Suprapubic skin (tissue), 4 donors: ENCODE results near the gene SH3GLB2. TPM values are rescaled to one million over a fixed set of nuclear protein-coding genes. Genes with fewer than 3 reads are reported as not detected.

Source experiments
- DNase-seq, 2 donors: peaks; one replicate each; pipeline ENCODE4 v3.0.0-alpha.2; 2019; ENCODE audit warnings: low spot score in 2 of 2
- H3K27ac ChIP-seq: fragments of 200-600 bp; sonication (generic); one replicate; pipeline ENCODE4 v1.5.1; 2019
- H3K27me3 ChIP-seq: fragments of 200-600 bp; sonication (generic); one replicate; pipeline ENCODE4 v1.5.1; 2019
- H3K36me3 ChIP-seq: fragments of 200-600 bp; sonication (generic); one replicate; pipeline ENCODE4 v1.5.1; 2019
- H3K4me1 ChIP-seq: fragments of 200-600 bp; sonication (generic); one replicate; pipeline ENCODE4 v1.5.1; 2019
- H3K4me3 ChIP-seq: fragments of 200-600 bp; sonication (generic); one replicate; pipeline ENCODE4 v1.5.1; 2019; ENCODE audit warnings: mild to moderate bottlenecking
- H3K9me3 ChIP-seq: fragments of 200-600 bp; sonication (generic); one replicate; pipeline ENCODE4 v1.5.1; 2019
- EP300 ChIP-seq: sonication (generic); formaldehyde crosslinking; IDR thresholded peaks from one replicate; pipeline ENCODE4 v1.6.1; 2017; ENCODE audit warnings: antibody characterized with exemption
- POLR2A ChIP-seq, 2 donors: fragments of 450-650 bp; IDR thresholded peaks; one replicate each; pipeline ENCODE4 v1.6.1; 2017; ENCODE audit warnings: antibody characterized with exemption in 2 of 2, mild to moderate bottlenecking in 2 of 2, moderate library complexity in 2 of 2
- POLR2AphosphoS5 ChIP-seq, 3 donors: sonication (generic); formaldehyde crosslinking; IDR thresholded peaks; one replicate each; pipeline ENCODE4 v1.6.1; 2017; ENCODE audit warnings: antibody characterized with exemption in 3 of 3
- WGBS: methylation state at CpG from one replicate; pipeline ENCODE4 v1.1.5; 2018; 5-methylcytosine and 5-hydroxymethylcytosine counted together
- total RNA-seq, 4 donors: library from RNA; depleted of rRNA; stranded (reverse); fragments of >200 nt; gene quantifications; one replicate each; pipeline ENCODE4 v1.1.0, GENCODE V29; 2016
- TF ChIP-seq, protein P1 (sequence below), 2 donors: fragments of 200-600 bp in 1 of 2; fragments of 450-650 bp in 1 of 2; sonication (generic) in 1 of 2; IDR thresholded peaks; one replicate each; pipeline ENCODE4 v1.5.1; 2016 to 2019; ENCODE audit warnings: antibody characterized with exemption in 2 of 2, mild to moderate bottlenecking in 1 of 2, moderate library complexity in 1 of 2

Gene SH3GLB2
- total RNA-seq, 4 donors from 2014 or later: 193 to 331 (median 258) TPM

DNA sequence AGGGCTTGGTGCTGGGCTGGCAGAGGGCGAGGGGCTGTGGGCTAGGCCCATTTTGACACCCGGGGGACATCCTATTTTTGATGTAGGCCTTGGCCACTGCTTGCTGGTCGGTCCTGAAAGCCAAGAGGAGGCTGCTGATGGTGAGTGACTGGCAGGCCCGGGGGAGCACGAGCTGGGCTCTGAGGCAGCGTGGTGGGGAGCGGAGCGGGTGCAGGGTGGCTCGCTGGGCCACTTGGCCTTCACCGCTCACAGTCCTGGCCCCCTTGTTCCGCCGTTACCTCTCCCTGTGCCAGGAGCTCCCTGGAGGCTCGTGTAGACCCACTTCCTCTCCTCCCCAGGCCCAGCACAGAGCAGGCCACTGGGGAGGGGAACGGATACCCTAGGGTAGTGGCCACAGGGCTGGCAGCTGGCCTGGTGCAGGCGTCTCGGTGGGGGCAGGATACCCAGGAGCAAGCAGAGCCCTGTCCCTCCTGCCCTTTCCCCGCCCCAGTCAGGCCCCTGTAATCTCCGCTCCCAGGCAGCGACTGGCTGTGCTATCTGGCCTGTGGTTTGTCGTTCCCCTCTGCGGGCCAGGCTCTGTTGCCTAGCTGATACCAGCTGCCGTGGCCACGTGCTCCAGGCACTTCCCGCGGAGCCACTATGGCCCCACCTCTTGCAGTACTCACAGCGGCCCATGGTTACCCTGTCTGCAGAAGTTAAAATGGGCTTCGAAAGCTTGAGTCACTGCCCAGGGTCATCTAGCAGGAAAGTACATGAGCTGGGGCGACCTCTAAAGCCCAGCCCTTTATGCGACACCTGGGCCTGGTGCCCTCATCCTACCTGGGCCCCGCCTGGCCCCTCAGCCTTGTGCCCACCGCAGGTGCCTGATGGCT lies 41.1 kb upstream of the SH3GLB2 start:
- 84% methylated on average over 17 of the region's 31 CpGs for WGBS

DNA sequence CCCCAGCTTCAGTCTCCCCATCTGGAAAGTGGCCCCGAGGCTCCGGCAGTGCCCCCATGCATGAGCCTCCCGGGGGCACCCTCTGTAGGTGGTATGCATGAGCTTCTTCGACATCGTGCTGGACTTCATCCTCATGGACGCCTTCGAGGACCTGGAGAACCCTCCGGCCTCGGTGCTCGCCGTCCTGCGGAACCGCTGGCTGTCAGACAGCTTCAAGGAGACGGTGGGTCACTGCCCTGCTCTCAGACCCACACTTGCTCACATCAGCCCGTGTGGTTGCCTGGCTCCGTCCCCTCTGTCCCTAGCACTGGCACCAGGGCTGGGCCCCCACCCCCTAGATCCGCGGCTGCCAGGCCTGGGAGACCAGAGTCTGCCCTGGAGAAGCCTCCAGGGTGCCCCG lies 40.0 kb upstream of the SH3GLB2 start:
- no peaks in the 10 kb centered on the region for H3K4me1 ChIP-seq
- no peak overlapping the region for H3K4me3 ChIP-seq
- no peaks in the 10 kb centered on the region for H3K9me3 ChIP-seq
- H3K27me3 ChIP-seq: no peaks in the 10 kb centered on the region
- peaks cover 65% of the 10 kb centered on the region for H3K36me3 ChIP-seq
- no peak for DNase-seq
- TF ChIP-seq, protein P1, sequence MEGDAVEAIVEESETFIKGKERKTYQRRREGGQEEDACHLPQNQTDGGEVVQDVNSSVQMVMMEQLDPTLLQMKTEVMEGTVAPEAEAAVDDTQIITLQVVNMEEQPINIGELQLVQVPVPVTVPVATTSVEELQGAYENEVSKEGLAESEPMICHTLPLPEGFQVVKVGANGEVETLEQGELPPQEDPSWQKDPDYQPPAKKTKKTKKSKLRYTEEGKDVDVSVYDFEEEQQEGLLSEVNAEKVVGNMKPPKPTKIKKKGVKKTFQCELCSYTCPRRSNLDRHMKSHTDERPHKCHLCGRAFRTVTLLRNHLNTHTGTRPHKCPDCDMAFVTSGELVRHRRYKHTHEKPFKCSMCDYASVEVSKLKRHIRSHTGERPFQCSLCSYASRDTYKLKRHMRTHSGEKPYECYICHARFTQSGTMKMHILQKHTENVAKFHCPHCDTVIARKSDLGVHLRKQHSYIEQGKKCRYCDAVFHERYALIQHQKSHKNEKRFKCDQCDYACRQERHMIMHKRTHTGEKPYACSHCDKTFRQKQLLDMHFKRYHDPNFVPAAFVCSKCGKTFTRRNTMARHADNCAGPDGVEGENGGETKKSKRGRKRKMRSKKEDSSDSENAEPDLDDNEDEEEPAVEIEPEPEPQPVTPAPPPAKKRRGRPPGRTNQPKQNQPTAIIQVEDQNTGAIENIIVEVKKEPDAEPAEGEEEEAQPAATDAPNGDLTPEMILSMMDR (IDR thresholded peaks at IDR 0.05): no peak
- no peak for TF ChIP-seq POLR2A (IDR thresholded peaks at IDR 0.05)
- no peak for TF ChIP-seq POLR2AphosphoS5 (IDR thresholded peaks at IDR 0.05)
- no peak for TF ChIP-seq EP300
- WGBS: 93% methylated on average over 8 of the region's 19 CpGs
- H3K27ac ChIP-seq: no peak overlapping the region

More for the DNA sequence above, 41.1 kb upstream of the SH3GLB2 start:
- no peaks in the 10 kb centered on the region for H3K9me3 ChIP-seq
- TF ChIP-seq EP300 (no peak), POLR2A (IDR thresholded peaks at IDR 0.05) (no peak), POLR2AphosphoS5 (IDR thresholded peaks at IDR 0.05) (no peak)
- TF ChIP-seq, protein P1 (IDR thresholded peaks at IDR 0.05): no peak
- no peak for DNase-seq
- H3K4me3 ChIP-seq: no peak overlapping the region
- H3K36me3 ChIP-seq: peaks cover 54% of the 10 kb centered on the region
- no peaks in the 10 kb centered on the region for H3K27me3 ChIP-seq
- no peaks in the 10 kb centered on the region for H3K4me1 ChIP-seq
- H3K27ac ChIP-seq: no peak overlapping the region

DNA sequence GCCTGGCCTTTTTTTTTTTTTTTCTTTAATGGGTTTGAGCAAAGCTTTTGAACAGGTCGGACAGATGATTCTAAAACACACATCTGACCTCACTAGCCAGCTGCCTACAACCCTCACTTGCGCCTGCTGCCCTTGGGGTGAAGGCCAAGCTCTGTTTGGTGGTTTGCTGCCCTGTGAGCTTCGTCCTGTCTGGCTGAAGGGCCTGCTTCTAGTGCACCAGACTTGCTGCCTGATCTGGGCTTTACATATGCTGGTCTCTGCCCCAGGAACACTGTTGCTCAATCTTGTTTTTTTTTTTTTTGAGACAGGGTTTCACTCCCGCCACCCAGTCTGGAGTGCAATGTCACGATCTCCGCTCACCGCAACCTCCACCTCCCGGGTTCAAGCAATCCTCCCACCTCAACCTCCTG lies 36.4 kb upstream of the SH3GLB2 start:
- Histone ChIP-seq H3K9me3 (no peaks in the 10 kb centered on the region), H3K36me3 (peaks cover 93% of the 10 kb centered on the region), H3K27me3 (no peaks in the 10 kb centered on the region), H3K4me1 (no peaks in the 10 kb centered on the region), H3K27ac (no peak overlapping the region), H3K4me3 (no peak overlapping the region)
- no peak for DNase-seq
- 88% methylated on average over 8 of the region's 8 CpGs for WGBS
- no peak for TF ChIP-seq POLR2AphosphoS5 (IDR thresholded peaks at IDR 0.05)
- TF ChIP-seq EP300: no peak
- no peak for TF ChIP-seq POLR2A (IDR thresholded peaks at IDR 0.05)
- TF ChIP-seq, protein P1 (IDR thresholded peaks at IDR 0.05): no peak

DNA sequence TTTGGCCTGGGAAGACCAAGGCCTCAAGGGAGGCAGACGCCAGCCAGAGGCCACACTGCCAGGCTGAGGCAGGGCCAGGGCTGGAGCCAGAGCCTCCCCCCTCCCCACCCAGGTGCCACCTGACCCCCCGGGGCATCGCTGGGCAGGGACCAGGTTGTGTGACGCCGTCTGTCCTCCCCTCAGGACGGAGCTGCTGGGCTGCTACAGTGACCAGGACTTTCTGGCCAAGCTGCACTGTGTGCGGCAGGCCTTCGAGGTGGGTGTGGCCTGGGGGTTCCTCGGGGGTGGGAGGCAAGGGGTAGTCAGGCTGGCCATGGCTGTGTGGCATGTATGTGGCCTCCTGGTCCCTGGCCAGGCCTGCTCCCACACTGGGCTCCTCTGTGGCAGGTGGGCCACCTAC lies 34.9 kb upstream of the SH3GLB2 start:
- peaks cover 86% of the 10 kb centered on the region for H3K36me3 ChIP-seq
- DNase-seq: no peak
- H3K4me1 ChIP-seq: no peaks in the 10 kb centered on the region
- 89% methylated on average over 5 of the region's 9 CpGs for WGBS
- H3K27me3 ChIP-seq: no peaks in the 10 kb centered on the region
- no peaks in the 10 kb centered on the region for H3K9me3 ChIP-seq
- no peak overlapping the region for H3K27ac ChIP-seq
- TF ChIP-seq EP300 (no peak), POLR2AphosphoS5 (IDR thresholded peaks at IDR 0.05) (no peak), POLR2A (IDR thresholded peaks at IDR 0.05) (no peak)
- TF ChIP-seq, protein P1 (IDR thresholded peaks at IDR 0.05): no peak
- H3K4me3 ChIP-seq: no peak overlapping the region

DNA sequence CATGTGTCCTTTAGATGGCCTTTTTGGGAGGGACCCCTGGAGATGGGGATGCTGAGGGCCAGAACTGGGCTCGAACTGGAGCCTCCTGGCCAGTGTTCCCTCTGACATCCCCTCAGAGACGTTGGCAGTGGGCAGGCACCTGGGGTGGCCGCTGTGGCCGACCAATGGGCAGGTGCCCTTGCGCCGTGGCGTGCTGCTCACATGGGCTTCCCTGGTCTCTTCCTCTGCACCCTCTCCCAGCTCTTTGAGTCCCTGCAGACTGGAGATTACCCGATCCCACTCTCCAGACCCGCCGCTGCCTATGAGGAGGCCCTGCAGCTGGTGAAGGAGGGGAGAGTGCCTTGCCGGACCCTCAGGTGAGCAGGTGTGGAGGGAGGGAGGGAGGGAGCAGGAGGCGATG lies 32.9 kb upstream of the SH3GLB2 start:
- H3K36me3 ChIP-seq: peaks cover 87% of the 10 kb centered on the region
- 96% methylated on average over 5 of the region's 12 CpGs for WGBS

More for the DNA sequence above, 32.9 kb upstream of the SH3GLB2 start:
- H3K4me1 ChIP-seq: no peaks in the 10 kb centered on the region
- TF ChIP-seq, protein P1 (IDR thresholded peaks at IDR 0.05): no peak
- no peak for TF ChIP-seq POLR2A (IDR thresholded peaks at IDR 0.05)
- TF ChIP-seq EP300: no peak
- no peak for TF ChIP-seq POLR2AphosphoS5 (IDR thresholded peaks at IDR 0.05)
- no peak overlapping the region for H3K4me3 ChIP-seq
- no peak for DNase-seq
- H3K27me3 ChIP-seq: no peaks in the 10 kb centered on the region
- H3K9me3 ChIP-seq: no peaks in the 10 kb centered on the region
- H3K27ac ChIP-seq: no peak overlapping the region
